RWPE1 (cell line): ENCODE measurements around the gene TNFSF15.

Source experiments
- CTCF ChIA-PET: fragments of 350-600 bp; sonication (Branson Sonifier 250); formaldehyde crosslinking; extraction: SDS; loops from one replicate; lab custom pipeline; 2021; lab: Yijun Ruan, JAX
- POLR2A ChIA-PET: fragments of 400-600 bp; formaldehyde crosslinking; extraction: SDS; loops from one replicate; lab custom pipeline; 2020; ENCODE audit warnings: antibody characterized with exemption; ENCODE audit not compliant: low non-redundant PET; lab: Yijun Ruan, JAX
- DNase-seq: peaks from one replicate; pipeline ENCODE4 v3.0.0; 2012; ENCODE audit warnings: low spot score
- H3K27ac ChIP-seq: fragments of 450-650 bp; 2 replicates; pipeline ENCODE4 v1.5.1; 2017
- TF ChIP-seq, protein P1 (sequence below): fragments of 450-650 bp; conservative IDR thresholded peaks from 2 replicates; pipeline ENCODE4 v1.5.1; 2017; ENCODE audit warnings: low read depth, mild to moderate bottlenecking

Gene TNFSF15

GRCh38 chr9:114820776-114821501 is 15.1 kb upstream of the TNFSF15 start:
- CTCF ChIA-PET = interaction anchor here (0.5 to 1.0 kb wide), 3 partner anchors 16 to 65 kb away, joined by 3 to 7 read pairs (median 3); partner anchors contain the start of gene TNFSF15
- no peak overlapping the region for H3K27ac ChIP-seq
- no peak for DNase-seq
- TF ChIP-seq, protein P1, sequence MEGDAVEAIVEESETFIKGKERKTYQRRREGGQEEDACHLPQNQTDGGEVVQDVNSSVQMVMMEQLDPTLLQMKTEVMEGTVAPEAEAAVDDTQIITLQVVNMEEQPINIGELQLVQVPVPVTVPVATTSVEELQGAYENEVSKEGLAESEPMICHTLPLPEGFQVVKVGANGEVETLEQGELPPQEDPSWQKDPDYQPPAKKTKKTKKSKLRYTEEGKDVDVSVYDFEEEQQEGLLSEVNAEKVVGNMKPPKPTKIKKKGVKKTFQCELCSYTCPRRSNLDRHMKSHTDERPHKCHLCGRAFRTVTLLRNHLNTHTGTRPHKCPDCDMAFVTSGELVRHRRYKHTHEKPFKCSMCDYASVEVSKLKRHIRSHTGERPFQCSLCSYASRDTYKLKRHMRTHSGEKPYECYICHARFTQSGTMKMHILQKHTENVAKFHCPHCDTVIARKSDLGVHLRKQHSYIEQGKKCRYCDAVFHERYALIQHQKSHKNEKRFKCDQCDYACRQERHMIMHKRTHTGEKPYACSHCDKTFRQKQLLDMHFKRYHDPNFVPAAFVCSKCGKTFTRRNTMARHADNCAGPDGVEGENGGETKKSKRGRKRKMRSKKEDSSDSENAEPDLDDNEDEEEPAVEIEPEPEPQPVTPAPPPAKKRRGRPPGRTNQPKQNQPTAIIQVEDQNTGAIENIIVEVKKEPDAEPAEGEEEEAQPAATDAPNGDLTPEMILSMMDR = no peak
- POLR2A ChIA-PET = no interaction called here

GRCh38 chr9:114818178-114818577 is 12.3 kb upstream of the TNFSF15 start:
- no peak for DNase-seq
- ChIA-PET POLR2A (no interaction called here), CTCF (interaction anchor here (0.6 kb wide), 2 partner anchors 17 to 721 kb away, joined by 3 read pairs; no protein-coding TSS in a partner anchor)
- TF ChIP-seq, protein P1 = no peak
- no peak overlapping the region for H3K27ac ChIP-seq

GRCh38 chr9:114813717-114814418 is 8.0 kb upstream of the TNFSF15 start:
- TF ChIP-seq, protein P1 = no peak
- ChIA-PET CTCF (no interaction called here), POLR2A (no interaction called here)
- H3K27ac ChIP-seq = no peak overlapping the region
- DNase-seq = no peak

- TF ChIP-seq, protein P1 = no peak
- DNase-seq = no peak
- ChIA-PET POLR2A (no interaction called here), CTCF (interaction anchor here (0.6 to 0.9 kb wide), 3 partner anchors 73 to 1955 kb away, joined by 3 to 4 read pairs (median 3); no protein-coding TSS in a partner anchor)
- H3K27ac ChIP-seq = no peak overlapping the region
Observed at GRCh38 chr9:114811966-114812636, 6.3 kb upstream of the TNFSF15 start.

DNA sequence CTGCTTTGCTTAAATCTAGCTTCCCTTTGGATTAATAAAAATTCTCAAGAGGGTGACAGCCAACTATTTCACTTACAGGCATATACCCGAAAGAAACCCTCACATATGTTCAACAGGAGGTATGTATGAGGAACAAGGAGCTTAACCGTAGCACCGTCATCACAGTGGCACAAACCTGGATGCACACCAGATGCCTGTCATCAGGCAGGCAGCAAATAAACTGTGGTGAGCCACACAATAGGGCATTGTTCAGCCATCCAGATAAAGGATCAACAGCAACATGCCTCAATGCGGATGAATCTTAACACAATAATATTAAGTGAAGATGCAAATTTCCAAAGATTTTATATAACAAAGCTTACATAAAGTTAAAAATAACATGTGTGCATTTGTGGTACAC is 5.5 kb upstream of the TNFSF15 start:
- TF ChIP-seq, protein P1 = no peak
- H3K27ac ChIP-seq = no peak overlapping the region
- no peak for DNase-seq
- POLR2A ChIA-PET = no interaction called here
- CTCF ChIA-PET = interaction anchor here (1.0 kb wide), 1 partner anchor 109 kb away, joined by 3 read pairs; no protein-coding TSS in a partner anchor

DNA sequence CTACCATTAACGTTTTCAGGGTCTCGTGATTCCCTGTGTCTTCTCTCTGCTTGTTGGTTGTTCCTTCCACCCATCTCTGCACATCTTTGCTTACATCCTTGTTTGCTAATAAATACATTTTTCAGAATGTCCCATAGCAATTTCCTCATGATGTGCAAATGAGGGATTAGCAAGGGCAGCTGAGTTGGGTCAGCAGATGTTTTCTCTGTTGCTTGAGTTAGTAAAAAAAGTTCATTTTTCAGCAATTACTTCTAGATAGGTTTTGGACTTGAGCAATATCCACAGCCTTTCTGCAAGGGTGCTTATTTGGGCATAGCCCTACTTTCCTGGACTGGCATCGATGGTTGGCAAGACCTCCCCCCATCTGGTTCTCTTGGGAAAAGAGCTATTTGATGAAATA is 4.8 kb upstream of the TNFSF15 start:
- H3K27ac ChIP-seq = no peak overlapping the region
- ChIA-PET CTCF (interaction anchor here (1.0 kb wide), 1 partner anchor 109 kb away, joined by 3 read pairs; no protein-coding TSS in a partner anchor), POLR2A (no interaction called here)
- TF ChIP-seq, protein P1 = no peak
- DNase-seq = no peak
